Liver (tissue), 3 donors: ENCODE results near the gene TRAPPC3.
A peak's percentile ranks its signal among the peaks of the same experiment; 100 is the strongest.

Experiments
- EGR1 ChIP-seq, 2 donors: IDR thresholded peaks; 2 replicates each; pipeline ENCODE4 v1.6.1; 2016 to 2018; ENCODE audit warnings: antibody characterized with exemption in 2 of 2, low read depth in 2 of 2
- GABPA ChIP-seq, 2 donors: IDR thresholded peaks in 1 of 2; conservative IDR thresholded peaks in 1 of 2; 2 replicates each; pipeline ENCODE4 v1.6.1; 2016; ENCODE audit warnings: antibody characterized with exemption in 2 of 2, mild to moderate bottlenecking in 1 of 2, moderate library complexity in 1 of 2
- JUND ChIP-seq, 2 donors: IDR thresholded peaks; 2 replicates each; pipeline ENCODE4 v1.6.1; 2016; ENCODE audit warnings: antibody characterized with exemption in 2 of 2
- RAD21 ChIP-seq, 2 donors: IDR thresholded peaks; 2 replicates each; pipeline ENCODE4 v1.6.1; 2016; ENCODE audit warnings: antibody characterized with exemption in 2 of 2, mild to moderate bottlenecking in 2 of 2
- RXRA ChIP-seq, 2 donors: IDR thresholded peaks; 2 replicates each; pipeline ENCODE4 v1.6.1; 2017 to 2018; ENCODE audit warnings: antibody characterized with exemption in 2 of 2, mild to moderate bottlenecking in 1 of 2
- SP1 ChIP-seq: IDR thresholded peaks from 2 replicates; pipeline ENCODE4 v1.6.1; 2018; ENCODE audit warnings: antibody characterized with exemption, mild to moderate bottlenecking
- TAF1 ChIP-seq: conservative IDR thresholded peaks from 2 replicates; pipeline ENCODE4 v1.6.1; 2016; ENCODE audit warnings: antibody characterized with exemption, mild to moderate bottlenecking
- YY1 ChIP-seq: IDR thresholded peaks from 2 replicates; pipeline ENCODE4 v1.6.1; 2016; ENCODE audit warnings: antibody characterized with exemption, mild to moderate bottlenecking
- TF ChIP-seq, protein P1 (sequence below): fragments of 150-350 bp; IDR thresholded peaks from 2 replicates; pipeline ENCODE4 v1.5.1; 2017; ENCODE audit warnings: improper control_type of control experiment, low read depth, low read length; ENCODE audit not compliant: missing input control
- TF ChIP-seq, protein P2 (sequence below): IDR thresholded peaks from 2 replicates; pipeline ENCODE4 v1.6.1; 2016; ENCODE audit warnings: antibody characterized with exemption
- TF ChIP-seq, protein P3 (sequence below): IDR thresholded peaks from 2 replicates; pipeline ENCODE4 v1.6.1; 2016; ENCODE audit warnings: antibody characterized with exemption
- TF ChIP-seq, protein P4 (sequence below): IDR thresholded peaks from 2 replicates; pipeline ENCODE4 v1.6.1; 2016; ENCODE audit warnings: antibody characterized with exemption, mild to moderate bottlenecking
- donor health status: healthy.
- donor health status: healthy.

DNA sequence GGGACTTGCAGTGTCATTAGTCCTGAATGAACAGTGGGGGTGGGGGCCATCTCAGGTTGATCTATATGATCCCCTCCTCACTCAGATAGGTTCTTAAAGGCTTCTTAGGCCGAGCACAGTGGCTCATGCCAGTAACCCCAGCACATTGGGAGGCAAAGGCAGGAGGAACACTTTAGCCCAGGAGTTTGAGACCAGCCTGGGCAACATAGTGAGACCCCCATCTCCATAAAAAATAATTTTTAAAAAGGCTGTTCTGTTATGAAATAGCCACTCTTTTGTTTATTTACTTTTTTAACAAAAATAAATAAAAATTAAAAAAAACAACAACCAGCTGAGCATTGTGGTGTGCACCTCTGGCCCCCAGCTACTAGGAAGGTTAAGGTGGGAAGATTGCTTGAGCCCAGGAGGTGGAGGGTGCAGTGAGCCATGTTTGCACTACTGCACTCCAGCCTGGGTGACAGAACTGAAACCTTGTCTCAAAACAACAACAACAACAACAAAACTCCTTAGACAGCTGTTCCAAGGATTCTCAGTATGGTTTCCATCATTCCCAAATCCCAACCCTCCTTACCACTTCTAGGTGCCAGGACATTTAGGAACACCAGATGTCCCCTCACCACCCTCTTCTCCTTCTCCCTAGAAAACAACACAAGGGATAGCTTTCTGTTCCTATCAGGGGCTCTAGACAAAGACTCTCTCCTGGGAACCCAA is 2.0 kb upstream of the TRAPPC3 start:
- TF ChIP-seq, protein P1, sequence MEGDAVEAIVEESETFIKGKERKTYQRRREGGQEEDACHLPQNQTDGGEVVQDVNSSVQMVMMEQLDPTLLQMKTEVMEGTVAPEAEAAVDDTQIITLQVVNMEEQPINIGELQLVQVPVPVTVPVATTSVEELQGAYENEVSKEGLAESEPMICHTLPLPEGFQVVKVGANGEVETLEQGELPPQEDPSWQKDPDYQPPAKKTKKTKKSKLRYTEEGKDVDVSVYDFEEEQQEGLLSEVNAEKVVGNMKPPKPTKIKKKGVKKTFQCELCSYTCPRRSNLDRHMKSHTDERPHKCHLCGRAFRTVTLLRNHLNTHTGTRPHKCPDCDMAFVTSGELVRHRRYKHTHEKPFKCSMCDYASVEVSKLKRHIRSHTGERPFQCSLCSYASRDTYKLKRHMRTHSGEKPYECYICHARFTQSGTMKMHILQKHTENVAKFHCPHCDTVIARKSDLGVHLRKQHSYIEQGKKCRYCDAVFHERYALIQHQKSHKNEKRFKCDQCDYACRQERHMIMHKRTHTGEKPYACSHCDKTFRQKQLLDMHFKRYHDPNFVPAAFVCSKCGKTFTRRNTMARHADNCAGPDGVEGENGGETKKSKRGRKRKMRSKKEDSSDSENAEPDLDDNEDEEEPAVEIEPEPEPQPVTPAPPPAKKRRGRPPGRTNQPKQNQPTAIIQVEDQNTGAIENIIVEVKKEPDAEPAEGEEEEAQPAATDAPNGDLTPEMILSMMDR, result no peak
- TF ChIP-seq TAF1 (no peak), EGR1 (IDR thresholded peaks at IDR 0.05; ENCODE audit: low read depth in 2 of 2) (no peak), RAD21 (IDR thresholded peaks at IDR 0.05) (peak in 1 of 2 donors; percentile 5), YY1 (no peak), GABPA (IDR thresholded peaks at IDR 0.05 in 1 of 2, conservative IDR thresholded peaks at IDR 0.05 in 1 of 2) (no peak), JUND (IDR thresholded peaks at IDR 0.05) (peak in 1 of 2 donors; percentile 3), RXRA (IDR thresholded peaks at IDR 0.05) (no peak), SP1 (no peak)
- TF ChIP-seq, protein P2, sequence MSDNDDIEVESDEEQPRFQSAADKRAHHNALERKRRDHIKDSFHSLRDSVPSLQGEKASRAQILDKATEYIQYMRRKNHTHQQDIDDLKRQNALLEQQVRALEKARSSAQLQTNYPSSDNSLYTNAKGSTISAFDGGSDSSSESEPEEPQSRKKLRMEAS, result no peak
- TF ChIP-seq, protein P3, sequence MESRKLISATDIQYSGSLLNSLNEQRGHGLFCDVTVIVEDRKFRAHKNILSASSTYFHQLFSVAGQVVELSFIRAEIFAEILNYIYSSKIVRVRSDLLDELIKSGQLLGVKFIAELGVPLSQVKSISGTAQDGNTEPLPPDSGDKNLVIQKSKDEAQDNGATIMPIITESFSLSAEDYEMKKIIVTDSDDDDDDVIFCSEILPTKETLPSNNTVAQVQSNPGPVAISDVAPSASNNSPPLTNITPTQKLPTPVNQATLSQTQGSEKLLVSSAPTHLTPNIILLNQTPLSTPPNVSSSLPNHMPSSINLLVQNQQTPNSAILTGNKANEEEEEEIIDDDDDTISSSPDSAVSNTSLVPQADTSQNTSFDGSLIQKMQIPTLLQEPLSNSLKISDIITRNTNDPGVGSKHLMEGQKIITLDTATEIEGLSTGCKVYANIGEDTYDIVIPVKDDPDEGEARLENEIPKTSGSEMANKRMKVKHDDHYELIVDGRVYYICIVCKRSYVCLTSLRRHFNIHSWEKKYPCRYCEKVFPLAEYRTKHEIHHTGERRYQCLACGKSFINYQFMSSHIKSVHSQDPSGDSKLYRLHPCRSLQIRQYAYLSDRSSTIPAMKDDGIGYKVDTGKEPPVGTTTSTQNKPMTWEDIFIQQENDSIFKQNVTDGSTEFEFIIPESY, result no peak
- TF ChIP-seq, protein P4, sequence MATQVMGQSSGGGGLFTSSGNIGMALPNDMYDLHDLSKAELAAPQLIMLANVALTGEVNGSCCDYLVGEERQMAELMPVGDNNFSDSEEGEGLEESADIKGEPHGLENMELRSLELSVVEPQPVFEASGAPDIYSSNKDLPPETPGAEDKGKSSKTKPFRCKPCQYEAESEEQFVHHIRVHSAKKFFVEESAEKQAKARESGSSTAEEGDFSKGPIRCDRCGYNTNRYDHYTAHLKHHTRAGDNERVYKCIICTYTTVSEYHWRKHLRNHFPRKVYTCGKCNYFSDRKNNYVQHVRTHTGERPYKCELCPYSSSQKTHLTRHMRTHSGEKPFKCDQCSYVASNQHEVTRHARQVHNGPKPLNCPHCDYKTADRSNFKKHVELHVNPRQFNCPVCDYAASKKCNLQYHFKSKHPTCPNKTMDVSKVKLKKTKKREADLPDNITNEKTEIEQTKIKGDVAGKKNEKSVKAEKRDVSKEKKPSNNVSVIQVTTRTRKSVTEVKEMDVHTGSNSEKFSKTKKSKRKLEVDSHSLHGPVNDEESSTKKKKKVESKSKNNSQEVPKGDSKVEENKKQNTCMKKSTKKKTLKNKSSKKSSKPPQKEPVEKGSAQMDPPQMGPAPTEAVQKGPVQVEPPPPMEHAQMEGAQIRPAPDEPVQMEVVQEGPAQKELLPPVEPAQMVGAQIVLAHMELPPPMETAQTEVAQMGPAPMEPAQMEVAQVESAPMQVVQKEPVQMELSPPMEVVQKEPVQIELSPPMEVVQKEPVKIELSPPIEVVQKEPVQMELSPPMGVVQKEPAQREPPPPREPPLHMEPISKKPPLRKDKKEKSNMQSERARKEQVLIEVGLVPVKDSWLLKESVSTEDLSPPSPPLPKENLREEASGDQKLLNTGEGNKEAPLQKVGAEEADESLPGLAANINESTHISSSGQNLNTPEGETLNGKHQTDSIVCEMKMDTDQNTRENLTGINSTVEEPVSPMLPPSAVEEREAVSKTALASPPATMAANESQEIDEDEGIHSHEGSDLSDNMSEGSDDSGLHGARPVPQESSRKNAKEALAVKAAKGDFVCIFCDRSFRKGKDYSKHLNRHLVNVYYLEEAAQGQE, result no peak
